ENCODE data around the gene PHETA1.
"Not testable (repeated sequence)": the region's sequence is repeated elsewhere in the genome, so short reads cannot be mapped to it uniquely, and the experiment has no call there.

- TF ChIP-seq CTCF (conservative IDR thresholded peaks at IDR 0.05); EZH2 (IDR thresholded peaks at IDR 0.05; ENCODE audit: low read depth): not testable (repeated sequence)
Measured at GRCh38 chr12:111373231-111373630, 4.3 kb upstream of the PHETA1 start.

Measured in PC-9 (cell line).